Measurements from ENCODE around the gene OSBPL8.

GRCh38 chr12:76506149-76506548 lies 53.4 kb downstream of the OSBPL8 start:
- TF ChIP-seq USF2 (IDR thresholded peaks at IDR 0.05; ENCODE audit: borderline replicate concordance, low read depth, low read length) = no peak
- no peak for TF ChIP-seq ZBTB11 (CRISPR knock-in tag; IDR thresholded peaks at IDR 0.05)

All from GM12878 (cell line).